HEK293 (cell line): Measurements from ENCODE around the gene MLH1.

Source experiments
- CTCF ChIA-PET: fragments of 350-600 bp; formaldehyde crosslinking; extraction: SDS; loops from one replicate; lab custom pipeline; 2021; ENCODE audit warnings: antibody characterized with exemption; lab: Yijun Ruan, JAX
- POLR2A ChIA-PET: fragments of 300-600 bp; formaldehyde crosslinking; extraction: SDS; loops from one replicate; lab custom pipeline; 2020; ENCODE audit warnings: antibody characterized with exemption, inconsistent platforms; lab: Yijun Ruan, JAX
- H3K27ac ChIP-seq: fragments of 200-500 bp; sonication (Bioruptor generic); 2 replicates; pipeline ENCODE4 v1.5.1; 2014; ENCODE audit warnings: low read depth, low read length, control low read depth, inconsistent platforms; ENCODE audit errors: extremely low read depth
- H3K36me3 ChIP-seq, 2 experiments: fragments of 200-500 bp in 1 of 2; sonication (Bioruptor generic) in 1 of 2; 1 replicate in 1 of 2; 2 replicates in 1 of 2; pipeline ENCODE4 v1.5.1; 2014 to 2017; ENCODE audit warnings: inconsistent platforms in 2 of 2, low read length in 2 of 2; ENCODE audit not compliant: control insufficient read depth in 2 of 2, insufficient read depth in 1 of 2
- H3K4me1 ChIP-seq: fragments of 200-500 bp; sonication (Bioruptor generic); 2 replicates; pipeline ENCODE4 v1.5.1; 2014; ENCODE audit warnings: mild to moderate bottlenecking, low read length, inconsistent platforms; ENCODE audit not compliant: control insufficient read depth, insufficient read depth
- H3K4me3 ChIP-seq: 2 replicates; pipeline ENCODE4 v1.5.1; 2011; ENCODE audit warnings: low read depth, mild to moderate bottlenecking, control low read depth, low read length, moderate library complexity
- H3K9me3 ChIP-seq: fragments of 200-500 bp; sonication (Bioruptor generic); 2 replicates; pipeline ENCODE4 v1.5.1; 2014; ENCODE audit warnings: low read depth, low read length, inconsistent platforms; ENCODE audit not compliant: control insufficient read depth, insufficient read depth
- ELK4 ChIP-seq: IDR thresholded peaks from 2 replicates; pipeline ENCODE4 v1.6.1; 2011; ENCODE audit warnings: mild to moderate bottlenecking, low read depth, low read length, borderline replicate concordance
- KLF17 ChIP-seq: fragments of 450-650 bp; formaldehyde crosslinking; IDR thresholded peaks from 2 replicates; pipeline ENCODE4 v1.5.1; 2016; ENCODE audit warnings: missing biosample characterization, missing genetic modification characterization
- PRDM1 ChIP-seq: fragments of 450-650 bp; formaldehyde crosslinking; IDR thresholded peaks from 2 replicates; pipeline ENCODE4; 2016; ENCODE audit warnings: missing biosample characterization, missing genetic modification characterization
- PRDM6 ChIP-seq: fragments of 450-650 bp; formaldehyde crosslinking; IDR thresholded peaks from 2 replicates; pipeline ENCODE4 v1.5.1; 2017; ENCODE audit warnings: missing biosample characterization, missing genetic modification characterization
- SP7 ChIP-seq: fragments of 450-650 bp; formaldehyde crosslinking; IDR thresholded peaks from 2 replicates; pipeline ENCODE4 v1.5.1; 2016; ENCODE audit warnings: missing biosample characterization, missing genetic modification characterization
- ZBTB49 ChIP-seq: fragments of 450-650 bp; formaldehyde crosslinking; IDR thresholded peaks from 2 replicates; pipeline ENCODE4 v1.5.1; 2016; ENCODE audit warnings: missing biosample characterization, missing genetic modification characterization, low read depth
- ZNF280D ChIP-seq: fragments of 450-650 bp; formaldehyde crosslinking; IDR thresholded peaks from 2 replicates; pipeline ENCODE4 v1.5.1; 2016; ENCODE audit warnings: missing biosample characterization, missing genetic modification characterization
- ZNF362 ChIP-seq: fragments of 450-650 bp; formaldehyde crosslinking; IDR thresholded peaks from 2 replicates; pipeline ENCODE4 v1.5.1; 2016; ENCODE audit warnings: missing biosample characterization, missing genetic modification characterization
- ZNF37A ChIP-seq: fragments of 450-650 bp; IDR thresholded peaks from 2 replicates; pipeline ENCODE4 v1.5.1; 2018; ENCODE audit warnings: missing biosample characterization, missing genetic modification characterization
- ZNF404 ChIP-seq: fragments of 450-650 bp; formaldehyde crosslinking; IDR thresholded peaks from 2 replicates; pipeline ENCODE4 v1.5.1; 2017; ENCODE audit warnings: missing biosample characterization, missing genetic modification characterization
- ZNF473 ChIP-seq: fragments of 450-650 bp; formaldehyde crosslinking; IDR thresholded peaks from 2 replicates; pipeline ENCODE4 v1.5.1; 2017; ENCODE audit warnings: missing biosample characterization, missing genetic modification characterization
- ZNF521 ChIP-seq: fragments of 450-650 bp; formaldehyde crosslinking; IDR thresholded peaks from 2 replicates; pipeline ENCODE4 v1.5.1; 2017; ENCODE audit warnings: missing biosample characterization, mild to moderate bottlenecking, missing genetic modification characterization
- ZNF548 ChIP-seq: fragments of 450-650 bp; formaldehyde crosslinking; IDR thresholded peaks from 2 replicates; pipeline ENCODE4 v1.5.1; 2016; ENCODE audit warnings: missing biosample characterization, missing genetic modification characterization
- ZNF571 ChIP-seq: fragments of 450-650 bp; formaldehyde crosslinking; IDR thresholded peaks from 2 replicates; pipeline ENCODE4 v1.5.0; 2017; ENCODE audit warnings: missing biosample characterization, missing genetic modification characterization
- ZNF585B ChIP-seq: fragments of 450-650 bp; formaldehyde crosslinking; IDR thresholded peaks from 2 replicates; pipeline ENCODE4 v1.5.1; 2016; ENCODE audit warnings: missing biosample characterization, missing genetic modification characterization
- ZNF623 ChIP-seq: fragments of 450-650 bp; formaldehyde crosslinking; IDR thresholded peaks from 2 replicates; pipeline ENCODE4 v1.5.1; 2016; ENCODE audit warnings: missing biosample characterization, missing genetic modification characterization
- ZNF830 ChIP-seq: fragments of 450-650 bp; IDR thresholded peaks from 2 replicates; pipeline ENCODE4 v1.5.0; 2018; ENCODE audit warnings: missing biosample characterization, missing genetic modification characterization, low read depth, mild to moderate bottlenecking, moderate library complexity

Gene MLH1

GRCh38 chr3:36944012-36944640, 49.2 kb upstream of the MLH1 start (continued):
- TF ChIP-seq ELK4 (no peak), KLF17 (no peak), ZNF548 (tag by site-specific recombination) (no peak), PRDM6 (tag by site-specific recombination) (no peak), ZNF473 (tag by site-specific recombination) (no peak), PRDM1 (tag by site-specific recombination) (no peak), ZNF404 (tag by site-specific recombination) (no peak), ZNF37A (tag by site-specific recombination) (no peak), ZNF521 (no peak), SP7 (tag by site-specific recombination) (no peak)

GRCh38 chr3:36944641-36945270, 48.6 kb upstream of the MLH1 start, which contains the start of gene TRANK1:
Gene TRANK1 (minus strand): TSS chr3:36945054. CDS start chr3:36944809, 245 bp downstream.
- CTCF ChIA-PET: no interaction called here

GRCh38 chr3:36945333-36945980, 47.9 kb upstream of the MLH1 start:
- Histone ChIP-seq H3K4me3 (no peak overlapping the region), H3K9me3 (no peaks in the 10 kb centered on the region), H3K4me1 (no peaks in the 10 kb centered on the region), H3K36me3 (no peaks in the 10 kb centered on the region), H3K27ac (no peak overlapping the region)
- CTCF ChIA-PET: no interaction called here
- POLR2A ChIA-PET: no interaction called here
- TF ChIP-seq ZBTB49 (no peak), ZNF280D (tag by site-specific recombination) (no peak), ZNF585B (tag by site-specific recombination) (no peak), ZNF830 (tag by site-specific recombination) (no peak)

More at GRCh38 chr3:36944641-36945270, 48.6 kb upstream of the MLH1 start, which contains the start of gene TRANK1:
- Histone ChIP-seq H3K27ac (no peak within 1 kb of the TSS), H3K9me3 (no peaks in the 10 kb centered on the region), H3K4me3 (peak within 1 kb of the TSS; percentile 17), H3K36me3 (no peaks in the 10 kb centered on the region)
- POLR2A ChIA-PET: no interaction called here
- TF ChIP-seq ZNF571 (tag by site-specific recombination) (no peak), ZNF623 (tag by site-specific recombination) (no peak), ZNF362 (tag by site-specific recombination) (no peak)
- TF ChIP-seq, all 188 proteins: peak for 0
- no peaks in the 10 kb centered on the region for H3K4me1 ChIP-seq
